Measurements from ENCODE around the gene SRSF4. TPM values are rescaled to one million over a fixed set of nuclear protein-coding genes. Genes with fewer than 3 reads are reported as not detected.

The SRSF4 gene
- polyA plus RNA-seq, 1 donor from 2014 or later: 59.7 TPM

DNA sequence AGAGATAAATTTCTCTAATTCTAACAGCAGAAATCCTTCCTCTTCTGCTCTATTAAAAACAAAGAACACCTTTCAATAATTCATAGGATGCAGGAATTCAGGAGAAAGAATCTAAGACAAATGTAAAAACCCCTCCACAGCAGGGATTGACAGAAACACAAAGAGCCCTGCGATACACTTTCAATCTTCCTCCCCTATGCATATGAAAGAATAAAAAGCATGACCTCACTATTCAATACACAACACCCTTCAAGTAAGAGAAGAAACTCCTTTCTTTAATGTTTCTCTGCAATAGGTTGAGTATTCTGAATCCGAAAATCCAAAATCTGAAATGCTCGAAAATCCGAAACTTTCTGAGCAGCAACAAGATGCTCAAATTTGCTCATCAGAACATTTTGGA lies 17.1 kb downstream of the SRSF4 start:
- no peaks in the 10 kb centered on the region for H3K9me2 ChIP-seq (ENCODE audit: insufficient read depth, low read length)
- H3K4me3 ChIP-seq (ENCODE audit: low read length): peak overlapping the region; percentile 33
- H3K79me2 ChIP-seq (replicated peaks; ENCODE audit: insufficient read depth, low read length): peaks cover 55% of the 10 kb centered on the region
- H3K9me3 ChIP-seq (ENCODE audit: low read length): no peaks in the 10 kb centered on the region
- no peaks in the 10 kb centered on the region for H4K20me1 ChIP-seq (ENCODE audit: insufficient read depth)
- TF ChIP-seq, protein P1, sequence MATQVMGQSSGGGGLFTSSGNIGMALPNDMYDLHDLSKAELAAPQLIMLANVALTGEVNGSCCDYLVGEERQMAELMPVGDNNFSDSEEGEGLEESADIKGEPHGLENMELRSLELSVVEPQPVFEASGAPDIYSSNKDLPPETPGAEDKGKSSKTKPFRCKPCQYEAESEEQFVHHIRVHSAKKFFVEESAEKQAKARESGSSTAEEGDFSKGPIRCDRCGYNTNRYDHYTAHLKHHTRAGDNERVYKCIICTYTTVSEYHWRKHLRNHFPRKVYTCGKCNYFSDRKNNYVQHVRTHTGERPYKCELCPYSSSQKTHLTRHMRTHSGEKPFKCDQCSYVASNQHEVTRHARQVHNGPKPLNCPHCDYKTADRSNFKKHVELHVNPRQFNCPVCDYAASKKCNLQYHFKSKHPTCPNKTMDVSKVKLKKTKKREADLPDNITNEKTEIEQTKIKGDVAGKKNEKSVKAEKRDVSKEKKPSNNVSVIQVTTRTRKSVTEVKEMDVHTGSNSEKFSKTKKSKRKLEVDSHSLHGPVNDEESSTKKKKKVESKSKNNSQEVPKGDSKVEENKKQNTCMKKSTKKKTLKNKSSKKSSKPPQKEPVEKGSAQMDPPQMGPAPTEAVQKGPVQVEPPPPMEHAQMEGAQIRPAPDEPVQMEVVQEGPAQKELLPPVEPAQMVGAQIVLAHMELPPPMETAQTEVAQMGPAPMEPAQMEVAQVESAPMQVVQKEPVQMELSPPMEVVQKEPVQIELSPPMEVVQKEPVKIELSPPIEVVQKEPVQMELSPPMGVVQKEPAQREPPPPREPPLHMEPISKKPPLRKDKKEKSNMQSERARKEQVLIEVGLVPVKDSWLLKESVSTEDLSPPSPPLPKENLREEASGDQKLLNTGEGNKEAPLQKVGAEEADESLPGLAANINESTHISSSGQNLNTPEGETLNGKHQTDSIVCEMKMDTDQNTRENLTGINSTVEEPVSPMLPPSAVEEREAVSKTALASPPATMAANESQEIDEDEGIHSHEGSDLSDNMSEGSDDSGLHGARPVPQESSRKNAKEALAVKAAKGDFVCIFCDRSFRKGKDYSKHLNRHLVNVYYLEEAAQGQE (IDR thresholded peaks at IDR 0.05; ENCODE audit: borderline replicate concordance): no peak
- TF ChIP-seq MXI1 (conservative IDR thresholded peaks at IDR 0.05; ENCODE audit: poor library complexity, severe bottlenecking): peak; percentile 21
- peak overlapping the region; percentile 45 for H3K9ac ChIP-seq (ENCODE audit: low read length)
- no peak overlapping the region for H2AFZ ChIP-seq (ENCODE audit: low read depth, low read length)
- no peaks in the 10 kb centered on the region for H3F3A ChIP-seq (ENCODE audit: insufficient read depth, low read length, poor library complexity, severe bottlenecking)
- H3K27me3 ChIP-seq (ENCODE audit: insufficient read depth, low read depth, low read length): no peaks in the 10 kb centered on the region
- peak overlapping the region; percentile 76 for H3K27ac ChIP-seq (ENCODE audit: low read length)
- H3K4me2 ChIP-seq (ENCODE audit: low read length): peak overlapping the region; percentile 20
- H3K36me3 ChIP-seq (ENCODE audit: insufficient read depth, low read length): peaks cover 4% of the 10 kb centered on the region

DNA sequence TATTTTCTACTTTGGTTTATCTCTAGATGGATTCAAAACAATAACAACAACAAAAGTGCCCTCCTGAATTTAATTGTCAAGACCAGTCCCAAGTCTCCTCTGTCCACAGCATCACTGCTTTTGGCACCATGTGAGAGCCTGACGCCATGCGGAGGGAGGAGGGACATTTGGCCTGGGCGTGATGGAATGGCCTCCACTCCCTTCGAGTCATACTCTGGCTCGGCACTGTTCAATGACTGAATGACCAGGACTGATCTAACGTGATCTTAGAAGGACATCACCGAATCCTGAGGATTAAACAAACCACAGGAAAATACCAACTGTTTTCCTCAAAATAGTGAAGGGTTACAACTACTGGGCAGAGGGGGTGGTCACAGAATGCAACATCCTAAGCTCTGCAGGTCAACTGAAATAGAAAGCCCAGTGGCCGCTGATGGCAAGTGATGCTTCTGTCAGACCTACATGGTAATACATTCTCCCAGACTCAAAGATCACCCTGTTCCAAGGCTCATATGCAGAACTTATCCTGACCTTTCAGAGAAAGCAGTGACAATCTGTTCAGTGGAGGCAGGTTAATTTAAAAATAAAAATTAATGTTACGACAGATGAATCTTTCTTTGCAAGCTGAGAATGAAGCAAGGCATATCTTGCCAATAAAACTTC lies 19.1 kb downstream of the SRSF4 start:
- TF ChIP-seq SMC3 (conservative IDR thresholded peaks at IDR 0.05; ENCODE audit: poor library complexity) (no peak), MXI1 (conservative IDR thresholded peaks at IDR 0.05; ENCODE audit: poor library complexity, severe bottlenecking) (no peak)
- Histone ChIP-seq H3F3A (ENCODE audit: insufficient read depth, low read length, poor library complexity, severe bottlenecking) (no peaks in the 10 kb centered on the region), H3K9me2 (ENCODE audit: insufficient read depth, low read length) (no peaks in the 10 kb centered on the region), H3K79me2 (replicated peaks; ENCODE audit: insufficient read depth, low read length) (peaks cover 41% of the 10 kb centered on the region), H3K4me2 (ENCODE audit: low read length) (no peak overlapping the region), H3K27ac (ENCODE audit: low read length) (peak overlapping the region; percentile 76), H3K9me3 (ENCODE audit: low read length) (no peaks in the 10 kb centered on the region), H3K4me3 (ENCODE audit: low read length) (no peak overlapping the region), H3K36me3 (ENCODE audit: insufficient read depth, low read length) (peaks cover 8% of the 10 kb centered on the region), H3K9ac (ENCODE audit: low read length) (no peak overlapping the region), H2AFZ (ENCODE audit: low read depth, low read length) (no peak overlapping the region), H3K27me3 (ENCODE audit: insufficient read depth, low read depth, low read length) (no peaks in the 10 kb centered on the region), H4K20me1 (ENCODE audit: insufficient read depth) (no peaks in the 10 kb centered on the region)

DNA sequence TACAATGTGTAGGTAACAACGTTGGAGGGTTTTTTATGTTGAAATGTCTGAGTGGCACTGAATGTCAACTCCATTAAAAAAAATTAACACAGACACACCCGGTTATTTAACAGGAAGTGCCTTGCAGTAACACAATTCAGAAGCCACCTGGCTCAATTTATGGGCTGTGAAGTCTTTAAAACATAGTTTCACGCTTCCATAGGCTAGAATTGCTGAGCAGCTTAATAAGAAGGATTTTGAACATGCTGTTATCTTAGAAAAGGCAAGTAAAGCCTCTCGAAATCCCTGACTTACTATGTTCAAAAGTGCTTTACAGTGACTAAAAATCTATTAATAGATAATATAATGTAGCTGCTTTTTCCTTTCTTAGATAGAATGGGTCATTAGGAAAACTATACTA lies 19.7 kb downstream of the SRSF4 start:
- H2AFZ ChIP-seq (ENCODE audit: low read depth, low read length): no peak overlapping the region
- H3K4me2 ChIP-seq (ENCODE audit: low read length): no peak overlapping the region
- no peak overlapping the region for H3K9ac ChIP-seq (ENCODE audit: low read length)
- H3K9me3 ChIP-seq (ENCODE audit: low read length): no peaks in the 10 kb centered on the region
- no peaks in the 10 kb centered on the region for H3F3A ChIP-seq (ENCODE audit: insufficient read depth, low read length, poor library complexity, severe bottlenecking)
- no peaks in the 10 kb centered on the region for H3K9me2 ChIP-seq (ENCODE audit: insufficient read depth, low read length)
- peaks cover 39% of the 10 kb centered on the region for H3K79me2 ChIP-seq (replicated peaks; ENCODE audit: insufficient read depth, low read length)
- TF ChIP-seq, protein P2, sequence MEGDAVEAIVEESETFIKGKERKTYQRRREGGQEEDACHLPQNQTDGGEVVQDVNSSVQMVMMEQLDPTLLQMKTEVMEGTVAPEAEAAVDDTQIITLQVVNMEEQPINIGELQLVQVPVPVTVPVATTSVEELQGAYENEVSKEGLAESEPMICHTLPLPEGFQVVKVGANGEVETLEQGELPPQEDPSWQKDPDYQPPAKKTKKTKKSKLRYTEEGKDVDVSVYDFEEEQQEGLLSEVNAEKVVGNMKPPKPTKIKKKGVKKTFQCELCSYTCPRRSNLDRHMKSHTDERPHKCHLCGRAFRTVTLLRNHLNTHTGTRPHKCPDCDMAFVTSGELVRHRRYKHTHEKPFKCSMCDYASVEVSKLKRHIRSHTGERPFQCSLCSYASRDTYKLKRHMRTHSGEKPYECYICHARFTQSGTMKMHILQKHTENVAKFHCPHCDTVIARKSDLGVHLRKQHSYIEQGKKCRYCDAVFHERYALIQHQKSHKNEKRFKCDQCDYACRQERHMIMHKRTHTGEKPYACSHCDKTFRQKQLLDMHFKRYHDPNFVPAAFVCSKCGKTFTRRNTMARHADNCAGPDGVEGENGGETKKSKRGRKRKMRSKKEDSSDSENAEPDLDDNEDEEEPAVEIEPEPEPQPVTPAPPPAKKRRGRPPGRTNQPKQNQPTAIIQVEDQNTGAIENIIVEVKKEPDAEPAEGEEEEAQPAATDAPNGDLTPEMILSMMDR (IDR thresholded peaks at IDR 0.05; ENCODE audit: poor library complexity, severe bottlenecking): no peak
- no peak for TF ChIP-seq TAF1 (IDR thresholded peaks at IDR 0.05; ENCODE audit: low read depth)
- no peak for TF ChIP-seq POLR2AphosphoS5 (IDR thresholded peaks at IDR 0.05)
- TF ChIP-seq EZH2 (IDR thresholded peaks at IDR 0.05; ENCODE audit: borderline replicate concordance, insufficient read depth, low read length, poor library complexity, severe bottlenecking): no peak
- TF ChIP-seq EP300 (conservative IDR thresholded peaks at IDR 0.05; ENCODE audit: poor library complexity, severe bottlenecking): no peak
- no peak for TF ChIP-seq RAD21 (conservative IDR thresholded peaks at IDR 0.05)
- no peak for TF ChIP-seq MXI1 (conservative IDR thresholded peaks at IDR 0.05; ENCODE audit: poor library complexity, severe bottlenecking)
- H3K36me3 ChIP-seq (ENCODE audit: insufficient read depth, low read length): peaks cover 8% of the 10 kb centered on the region
- H3K27ac ChIP-seq (ENCODE audit: low read length): no peak overlapping the region
- H3K4me3 ChIP-seq (ENCODE audit: low read length): no peak overlapping the region
- H4K20me1 ChIP-seq (ENCODE audit: insufficient read depth): no peaks in the 10 kb centered on the region
- no peaks in the 10 kb centered on the region for H3K27me3 ChIP-seq (ENCODE audit: insufficient read depth, low read depth, low read length)
